Endothelial cell of umbilical vein (primary cell): ENCODE measurements around the gene DEGS1.

Experiments
- EZH2 ChIP-seq: IDR thresholded peaks from 2 replicates; pipeline ENCODE4 v1.6.1; 2012; ENCODE audit warnings: borderline replicate concordance, low read depth, mild to moderate bottlenecking, moderate library complexity, low read length, inconsistent platforms; ENCODE audit not compliant: severe bottlenecking
- GATA2 ChIP-seq: IDR thresholded peaks from 2 replicates; pipeline ENCODE4 v1.7.0; 2011; ENCODE audit warnings: low read depth, mild to moderate bottlenecking, moderate library complexity, mixed read lengths, low read length; ENCODE audit not compliant: insufficient read length, insufficient read depth
- JUN ChIP-seq: IDR thresholded peaks from 2 replicates; pipeline ENCODE4 v1.6.1; 2011; ENCODE audit warnings: borderline replicate concordance, low read depth; ENCODE audit not compliant: insufficient read length, insufficient read depth
- MYC ChIP-seq: IDR thresholded peaks from one replicate; pipeline ENCODE4 v1.6.1; 2011; ENCODE audit warnings: mild to moderate bottlenecking, low read depth, low read length
- POLR2A ChIP-seq: IDR thresholded peaks from 2 replicates; pipeline ENCODE4 v1.6.1; 2012; ENCODE audit warnings: low read depth, mild to moderate bottlenecking, control low read depth, low read length
- POLR2AphosphoS5 ChIP-seq: IDR thresholded peaks from 2 replicates; pipeline ENCODE4 v1.6.1; 2012; ENCODE audit warnings: low read depth, mild to moderate bottlenecking, control low read depth, low read length, moderate library complexity; ENCODE audit not compliant: insufficient read depth
- TF ChIP-seq, protein P1 (sequence below), 2 donors: IDR thresholded peaks; 1 replicate in 1 of 2; 2 replicates in 1 of 2; pipeline ENCODE4 v1.5.1; 2011; ENCODE audit warnings: low read length in 2 of 2, mild to moderate bottlenecking in 2 of 2, moderate library complexity in 2 of 2, control low read depth in 1 of 2, inconsistent platforms in 1 of 2, low read depth in 1 of 2; ENCODE audit not compliant: insufficient read depth in 1 of 2; ENCODE audit errors: extremely low read depth in 1 of 2
- TF ChIP-seq, protein P2 (sequence below): IDR thresholded peaks from 2 replicates; pipeline ENCODE4 v1.6.1; 2011; ENCODE audit not compliant: insufficient read depth, insufficient read length

DNA sequence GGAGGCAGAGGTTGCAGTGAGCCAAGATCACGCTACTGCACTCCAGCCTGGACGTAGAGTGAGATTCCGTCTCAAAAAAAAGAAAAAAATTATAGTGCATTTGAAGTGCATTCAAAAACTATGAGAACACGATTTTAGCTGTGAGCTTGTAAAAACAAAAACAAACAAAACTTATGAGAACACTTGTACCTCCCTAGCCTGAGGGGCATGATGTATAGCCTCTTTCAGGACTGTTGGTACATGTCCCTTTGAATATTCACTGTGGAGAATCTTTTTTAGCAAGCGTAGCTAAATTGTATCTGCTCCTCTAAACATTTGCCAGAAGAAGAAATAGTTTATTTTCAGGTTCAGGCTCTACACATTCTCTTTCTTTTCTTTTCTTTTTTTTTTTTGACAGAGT, 9.5 kb upstream of the DEGS1 start:
- no peak for TF ChIP-seq POLR2AphosphoS5
- TF ChIP-seq, protein P1, sequence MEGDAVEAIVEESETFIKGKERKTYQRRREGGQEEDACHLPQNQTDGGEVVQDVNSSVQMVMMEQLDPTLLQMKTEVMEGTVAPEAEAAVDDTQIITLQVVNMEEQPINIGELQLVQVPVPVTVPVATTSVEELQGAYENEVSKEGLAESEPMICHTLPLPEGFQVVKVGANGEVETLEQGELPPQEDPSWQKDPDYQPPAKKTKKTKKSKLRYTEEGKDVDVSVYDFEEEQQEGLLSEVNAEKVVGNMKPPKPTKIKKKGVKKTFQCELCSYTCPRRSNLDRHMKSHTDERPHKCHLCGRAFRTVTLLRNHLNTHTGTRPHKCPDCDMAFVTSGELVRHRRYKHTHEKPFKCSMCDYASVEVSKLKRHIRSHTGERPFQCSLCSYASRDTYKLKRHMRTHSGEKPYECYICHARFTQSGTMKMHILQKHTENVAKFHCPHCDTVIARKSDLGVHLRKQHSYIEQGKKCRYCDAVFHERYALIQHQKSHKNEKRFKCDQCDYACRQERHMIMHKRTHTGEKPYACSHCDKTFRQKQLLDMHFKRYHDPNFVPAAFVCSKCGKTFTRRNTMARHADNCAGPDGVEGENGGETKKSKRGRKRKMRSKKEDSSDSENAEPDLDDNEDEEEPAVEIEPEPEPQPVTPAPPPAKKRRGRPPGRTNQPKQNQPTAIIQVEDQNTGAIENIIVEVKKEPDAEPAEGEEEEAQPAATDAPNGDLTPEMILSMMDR (IDR thresholded peaks at IDR 0.05; ENCODE audit: extremely low read depth in 1 of 2, insufficient read depth in 1 of 2, low read depth in 1 of 2, low read length in 2 of 2), result no peak
- no peak for TF ChIP-seq EZH2
- TF ChIP-seq POLR2A, result no peak
- TF ChIP-seq, protein P2, sequence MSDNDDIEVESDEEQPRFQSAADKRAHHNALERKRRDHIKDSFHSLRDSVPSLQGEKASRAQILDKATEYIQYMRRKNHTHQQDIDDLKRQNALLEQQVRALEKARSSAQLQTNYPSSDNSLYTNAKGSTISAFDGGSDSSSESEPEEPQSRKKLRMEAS, result no peak
- no peak for TF ChIP-seq MYC
- TF ChIP-seq GATA2, result no peak
- no peak for TF ChIP-seq JUN
